Loucy (cell line): ENCODE data around the gene PRMT1.

Experiments
- EZH2phosphoT487 ChIP-seq: fragments of 200-600 bp; IDR thresholded peaks from 2 replicates; pipeline ENCODE4 v1.6.1; 2018; ENCODE audit warnings: antibody characterized with exemption, mild to moderate bottlenecking, moderate library complexity, borderline replicate concordance
- TF ChIP-seq, protein P1 (sequence below): fragments of 200-600 bp; sonication (generic); conservative IDR thresholded peaks from 2 replicates; pipeline ENCODE4 v1.5.1; 2014; ENCODE audit warnings: mild to moderate bottlenecking, antibody characterized with exemption, low read length

DNA sequence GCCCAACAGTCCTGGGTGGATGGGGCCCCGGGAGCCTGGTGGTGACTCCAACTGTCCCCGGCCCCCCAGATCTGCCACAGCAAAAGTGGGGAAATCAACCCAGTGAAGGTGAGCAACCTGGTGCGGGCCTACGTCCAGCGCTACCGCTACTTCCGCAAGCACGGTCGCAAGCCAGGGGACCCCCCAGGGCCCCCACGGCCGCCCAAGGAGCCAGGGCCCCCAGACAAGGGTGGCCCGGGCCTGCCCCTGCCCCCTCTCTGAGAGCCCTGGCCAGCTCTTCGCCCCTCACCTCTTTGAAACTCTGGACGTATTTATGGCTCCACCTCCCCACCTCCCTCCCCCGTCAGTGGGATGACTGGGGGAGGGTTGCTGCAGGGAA lies 18.9 kb upstream of the PRMT1 start:
- TF ChIP-seq, protein P1, sequence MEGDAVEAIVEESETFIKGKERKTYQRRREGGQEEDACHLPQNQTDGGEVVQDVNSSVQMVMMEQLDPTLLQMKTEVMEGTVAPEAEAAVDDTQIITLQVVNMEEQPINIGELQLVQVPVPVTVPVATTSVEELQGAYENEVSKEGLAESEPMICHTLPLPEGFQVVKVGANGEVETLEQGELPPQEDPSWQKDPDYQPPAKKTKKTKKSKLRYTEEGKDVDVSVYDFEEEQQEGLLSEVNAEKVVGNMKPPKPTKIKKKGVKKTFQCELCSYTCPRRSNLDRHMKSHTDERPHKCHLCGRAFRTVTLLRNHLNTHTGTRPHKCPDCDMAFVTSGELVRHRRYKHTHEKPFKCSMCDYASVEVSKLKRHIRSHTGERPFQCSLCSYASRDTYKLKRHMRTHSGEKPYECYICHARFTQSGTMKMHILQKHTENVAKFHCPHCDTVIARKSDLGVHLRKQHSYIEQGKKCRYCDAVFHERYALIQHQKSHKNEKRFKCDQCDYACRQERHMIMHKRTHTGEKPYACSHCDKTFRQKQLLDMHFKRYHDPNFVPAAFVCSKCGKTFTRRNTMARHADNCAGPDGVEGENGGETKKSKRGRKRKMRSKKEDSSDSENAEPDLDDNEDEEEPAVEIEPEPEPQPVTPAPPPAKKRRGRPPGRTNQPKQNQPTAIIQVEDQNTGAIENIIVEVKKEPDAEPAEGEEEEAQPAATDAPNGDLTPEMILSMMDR, result no peak
- TF ChIP-seq EZH2phosphoT487, result no peak
